Posterior vena cava (tissue), 2 donors: ENCODE data around the gene OR51A7. TPM values are rescaled to one million over a fixed set of nuclear protein-coding genes. Genes with fewer than 3 reads are reported as not detected.
"Not testable (repeated sequence)": the region's sequence is repeated elsewhere in the genome, so short reads cannot be mapped to it uniquely, and the experiment has no call there.

ENCODE experiments used
- DNase-seq: peaks from one replicate; pipeline ENCODE4 v3.0.0-alpha.2; 2020; ENCODE audit warnings: low spot score
- intact Hi-C, 2 donors: fragments of 100-400 bp; cut with DNase I; formaldehyde crosslinking; loops; one replicate each; pipeline versions ENCODE4 v1.14.1 to v1.14.2; 2022 to 2023
- long read RNA-seq, 2 donors: library from polyadenylated mRNA; unstranded; transcript quantifications; one replicate each; pipeline ENCODE4 v2.0.0, GENCODE V29; 2020 to 2021
- total RNA-seq, 2 donors: library from RNA; stranded (reverse); fragmentation: NEBNext Ultra II Directional; extraction: Animal tissue kit (Norgen Biotek cat#: 25700); gene quantifications; one replicate each; pipeline ENCODE4 v1.2.1, GENCODE V29; 2021
- donor health status: DM: yes; HTN: yes; CAD: no.
- donor health status: DM: yes; HTN: yes; CAD: no.

OR51A7 gene, protein sequence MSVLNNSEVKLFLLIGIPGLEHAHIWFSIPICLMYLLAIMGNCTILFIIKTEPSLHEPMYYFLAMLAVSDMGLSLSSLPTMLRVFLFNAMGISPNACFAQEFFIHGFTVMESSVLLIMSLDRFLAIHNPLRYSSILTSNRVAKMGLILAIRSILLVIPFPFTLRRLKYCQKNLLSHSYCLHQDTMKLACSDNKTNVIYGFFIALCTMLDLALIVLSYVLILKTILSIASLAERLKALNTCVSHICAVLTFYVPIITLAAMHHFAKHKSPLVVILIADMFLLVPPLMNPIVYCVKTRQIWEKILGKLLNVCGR
- not detected for total RNA-seq
- long read RNA-seq, donor 1, result 0 reads
- long read RNA-seq, donor 2, result 0 reads

DNA sequence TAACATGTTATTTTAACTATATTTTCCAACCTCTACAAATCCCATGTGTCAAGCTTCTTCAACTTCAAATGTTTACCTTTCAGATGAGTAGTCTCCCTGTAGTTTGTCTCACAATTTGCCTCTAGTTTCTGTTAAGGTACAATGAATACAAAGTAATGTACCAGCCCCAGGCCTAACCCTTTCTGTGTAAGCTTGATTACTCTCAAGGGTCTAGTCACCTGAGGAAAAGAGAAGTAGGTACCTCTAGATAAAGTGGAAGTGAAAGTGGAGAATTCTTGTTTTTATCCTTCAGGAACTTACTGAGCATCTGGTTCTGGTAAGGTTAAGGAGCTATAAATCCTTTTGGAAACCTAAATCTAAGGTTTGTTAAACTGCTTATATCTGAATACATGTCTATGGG lies at the start of gene OR51A7:
Gene OR51A7, plus strand, starts transcription at position 300 of the 400 bp plus-strand sequence. CDS start 3,587 bp downstream, outside the sequence.
- DNase-seq, result no peak
- intact Hi-C loops, result no loop called here

DNA sequence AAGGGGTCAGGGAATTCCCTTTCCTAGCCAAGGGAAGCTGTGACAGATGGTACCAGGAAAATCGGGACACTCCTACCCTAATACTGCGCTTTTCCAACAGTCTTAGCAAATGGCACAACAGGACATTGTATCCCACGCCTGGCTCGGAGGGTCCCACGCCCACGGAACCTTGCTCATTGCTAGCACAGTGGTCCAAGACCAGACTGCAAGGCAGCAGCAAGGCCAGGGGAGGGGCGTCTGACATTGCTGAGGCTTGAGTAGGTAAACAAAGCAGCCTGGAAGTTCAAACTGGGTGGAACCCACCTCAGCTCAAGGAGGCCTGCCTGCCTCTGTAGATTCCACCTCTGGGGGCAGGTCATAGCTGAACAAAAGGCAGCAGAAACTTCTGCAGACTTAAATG lies 49.3 kb upstream of the OR51A7 start:
- intact Hi-C loops, DNase-seq: not testable (repeated sequence)

DNA sequence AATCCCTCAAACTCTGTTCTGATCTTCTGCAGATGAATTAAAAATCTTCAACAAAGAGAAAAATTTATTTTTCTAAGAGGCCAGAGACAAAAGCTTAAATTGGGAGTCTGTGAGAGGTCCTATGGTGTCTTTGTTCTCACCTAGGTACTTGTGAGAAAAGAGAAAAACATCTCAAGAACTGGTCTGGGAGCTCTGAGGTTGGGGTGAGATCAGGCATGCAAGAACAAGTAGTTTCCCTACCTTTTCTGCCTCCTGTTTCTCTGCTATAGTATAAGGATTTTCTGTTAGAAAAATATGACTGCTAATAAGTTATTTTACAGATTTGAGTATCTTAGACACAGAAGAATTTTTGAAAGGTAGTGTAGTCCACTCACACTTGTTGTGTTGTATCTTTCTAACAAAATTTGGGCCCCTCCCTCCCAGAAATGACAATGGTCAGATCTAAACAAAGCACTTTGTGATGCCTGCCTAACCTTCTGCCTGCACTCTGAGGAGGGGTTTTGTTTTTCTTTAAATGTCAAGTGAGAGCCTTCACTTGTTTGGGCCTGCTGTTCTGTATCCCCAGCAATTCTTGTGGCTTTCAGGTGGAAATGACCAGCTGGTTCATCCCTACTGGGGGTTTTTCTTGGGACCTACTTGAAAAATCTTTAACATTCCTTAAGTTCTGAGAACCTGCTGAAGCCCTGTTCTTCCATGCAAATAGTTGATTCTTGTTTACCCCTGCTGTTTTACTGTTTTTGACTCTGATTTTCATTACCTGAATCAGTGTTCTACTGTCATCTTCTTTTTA lies 40.9 kb upstream of the OR51A7 start:
- intact Hi-C loops, result no loop called here
- no peak for DNase-seq

DNA sequence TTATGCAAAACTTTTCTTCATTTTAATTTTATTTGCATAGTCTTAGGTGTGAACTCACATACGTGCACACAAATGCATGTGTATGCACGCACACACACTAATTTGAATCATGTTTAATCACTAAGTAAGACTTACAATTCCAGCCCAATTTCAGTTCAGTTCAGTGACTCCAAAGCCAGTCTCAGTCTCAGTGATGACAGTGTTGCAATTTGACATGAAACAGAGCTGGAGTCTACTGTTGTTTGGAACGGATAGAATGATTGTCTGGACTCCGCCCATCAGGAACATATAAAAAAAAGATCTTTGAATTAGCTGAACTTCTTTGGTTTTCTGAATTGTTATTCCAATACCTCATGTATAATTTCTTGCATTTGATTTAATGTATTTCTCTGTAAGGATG lies 39.7 kb upstream of the OR51A7 start:
- DNase-seq, result no peak
- intact Hi-C loops, result no loop called here

DNA sequence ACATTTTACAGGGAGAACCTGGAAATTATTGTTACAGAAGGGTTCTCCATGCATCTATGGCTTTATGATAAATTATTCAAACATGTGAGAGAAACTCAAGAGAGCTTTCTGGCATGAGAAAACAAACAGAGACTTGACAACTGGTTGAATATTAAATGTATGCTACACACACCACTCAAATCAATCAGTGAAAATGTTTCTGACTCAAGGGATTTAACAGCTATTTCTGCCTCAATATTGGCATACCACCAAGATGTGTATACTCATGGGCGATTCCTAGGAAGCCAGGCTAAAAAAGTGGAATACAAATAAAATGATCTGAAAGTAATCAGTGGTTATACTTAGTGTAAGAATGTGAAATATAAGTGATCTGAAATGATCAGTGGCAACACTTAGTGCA lies 37.7 kb upstream of the OR51A7 start:
- intact Hi-C loops, result no loop called here
- DNase-seq, result no peak

DNA sequence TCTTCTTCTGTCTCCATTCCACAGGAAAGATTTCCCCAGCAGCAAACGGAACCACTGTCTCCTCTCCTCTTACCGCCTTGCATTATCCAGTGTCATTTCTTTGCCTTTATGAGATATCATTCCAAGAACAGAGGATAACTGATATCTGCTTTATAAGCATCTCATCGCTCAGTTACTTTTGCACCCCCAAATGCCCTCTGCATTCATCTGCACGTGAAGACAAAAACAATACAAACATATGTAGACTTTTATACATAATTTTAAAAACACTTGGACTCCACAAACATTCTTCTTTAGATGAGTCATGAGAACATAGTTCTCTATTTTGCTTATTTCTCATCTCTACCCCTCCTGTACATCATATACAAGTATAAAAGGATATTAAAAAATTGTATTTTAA lies 22.4 kb upstream of the OR51A7 start:
- intact Hi-C loops, result no loop called here
- no peak for DNase-seq

DNA sequence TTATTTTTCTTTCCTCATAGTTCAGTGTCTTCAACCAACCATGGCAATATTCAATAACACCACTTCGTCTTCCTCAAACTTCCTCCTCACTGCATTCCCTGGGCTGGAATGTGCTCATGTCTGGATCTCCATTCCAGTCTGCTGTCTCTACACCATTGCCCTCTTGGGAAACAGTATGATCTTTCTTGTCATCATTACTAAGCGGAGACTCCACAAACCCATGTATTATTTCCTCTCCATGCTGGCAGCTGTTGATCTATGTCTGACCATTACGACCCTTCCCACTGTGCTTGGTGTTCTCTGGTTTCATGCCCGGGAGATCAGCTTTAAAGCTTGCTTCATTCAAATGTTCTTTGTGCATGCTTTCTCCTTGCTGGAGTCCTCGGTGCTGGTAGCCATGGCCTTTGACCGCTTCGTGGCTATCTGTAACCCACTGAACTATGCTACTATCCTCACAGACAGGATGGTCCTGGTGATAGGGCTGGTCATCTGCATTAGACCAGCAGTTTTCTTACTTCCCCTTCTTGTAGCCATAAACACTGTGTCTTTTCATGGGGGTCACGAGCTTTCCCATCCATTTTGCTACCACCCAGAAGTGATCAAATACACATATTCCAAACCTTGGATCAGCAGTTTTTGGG lies 21.6 kb upstream of the OR51A7 start, which contains the start of gene OR51T1:
Gene OR51T1, plus strand, starts transcription at position 41 of the 641 bp plus-strand sequence. Its CDS starts 0 bp downstream, at position 41.
- DNase-seq, result no peak
- intact Hi-C loops, result no loop called here

DNA sequence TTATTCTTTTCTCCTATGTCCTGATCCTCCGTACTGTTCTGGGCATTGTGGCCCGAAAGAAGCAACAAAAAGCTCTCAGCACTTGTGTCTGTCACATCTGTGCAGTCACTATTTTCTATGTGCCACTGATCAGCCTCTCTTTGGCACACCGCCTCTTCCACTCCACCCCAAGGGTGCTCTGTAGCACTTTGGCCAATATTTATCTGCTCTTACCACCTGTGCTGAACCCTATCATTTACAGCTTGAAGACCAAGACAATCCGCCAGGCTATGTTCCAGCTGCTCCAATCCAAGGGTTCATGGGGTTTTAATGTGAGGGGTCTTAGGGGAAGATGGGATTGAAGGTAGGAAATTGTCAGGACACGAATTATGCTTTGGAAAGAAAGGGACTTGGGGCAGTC lies 21.0 kb upstream of the OR51A7 start:
- DNase-seq, result no peak
- intact Hi-C loops, result no loop called here

DNA sequence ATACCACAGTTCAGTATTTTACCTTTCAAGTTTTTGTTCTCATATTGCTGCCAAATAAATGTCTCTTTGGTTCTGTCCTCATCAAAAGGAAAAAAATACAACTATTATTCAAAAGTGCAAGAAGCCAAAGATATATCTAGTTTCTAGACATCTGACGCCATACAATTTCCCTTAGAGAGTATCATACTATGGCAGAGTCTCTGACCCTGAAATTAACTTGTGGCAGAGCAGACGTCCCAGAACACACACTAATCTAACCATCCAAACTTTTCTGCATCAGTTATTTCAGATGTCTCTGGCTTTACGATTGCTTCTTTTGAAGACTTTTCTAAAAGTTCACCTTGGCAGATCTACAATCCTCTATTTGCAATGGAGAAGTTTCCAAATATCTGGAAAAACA lies 19.2 kb upstream of the OR51A7 start:
- no peak for DNase-seq
- intact Hi-C loops, result no loop called here

DNA sequence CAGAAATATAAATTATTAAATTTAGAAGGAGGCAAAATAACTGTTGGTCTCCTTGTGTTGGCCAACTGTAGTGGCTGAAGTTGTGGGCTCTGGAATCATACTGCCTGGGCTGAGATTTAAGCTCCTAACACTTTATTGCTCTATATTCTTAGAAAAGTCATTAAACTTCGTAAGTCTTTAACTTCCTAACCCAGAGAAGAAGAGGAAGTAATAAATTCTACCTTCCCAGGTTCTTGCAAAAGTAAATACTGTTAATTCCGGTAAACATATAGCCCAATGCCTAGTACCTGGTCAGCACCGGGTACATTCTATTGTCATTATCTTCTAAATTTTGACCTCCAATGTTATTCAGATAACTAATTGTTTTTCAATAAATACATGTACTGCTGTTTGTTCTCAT lies 17.4 kb upstream of the OR51A7 start:
- intact Hi-C loops, result no loop called here
- no peak for DNase-seq

DNA sequence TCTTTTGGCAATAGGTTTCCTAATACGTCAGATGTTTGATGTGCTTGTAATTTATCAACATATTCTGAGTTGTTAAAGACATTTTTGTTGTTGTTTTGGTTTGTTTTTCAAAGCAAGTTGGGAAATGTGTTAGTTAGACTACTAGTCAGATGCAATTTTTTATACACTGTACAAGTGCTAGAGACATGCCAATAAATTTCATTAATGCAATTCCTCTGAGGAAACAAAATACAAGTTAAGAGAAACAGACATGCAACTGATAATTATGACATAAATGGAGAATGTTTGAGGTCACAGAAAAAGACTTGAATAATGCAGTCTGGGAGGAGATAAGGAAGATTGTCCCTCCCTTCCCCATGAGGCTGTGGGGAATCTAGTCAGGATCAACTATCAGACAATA lies 16.0 kb upstream of the OR51A7 start:
- intact Hi-C loops, result no loop called here
- no peak for DNase-seq

DNA sequence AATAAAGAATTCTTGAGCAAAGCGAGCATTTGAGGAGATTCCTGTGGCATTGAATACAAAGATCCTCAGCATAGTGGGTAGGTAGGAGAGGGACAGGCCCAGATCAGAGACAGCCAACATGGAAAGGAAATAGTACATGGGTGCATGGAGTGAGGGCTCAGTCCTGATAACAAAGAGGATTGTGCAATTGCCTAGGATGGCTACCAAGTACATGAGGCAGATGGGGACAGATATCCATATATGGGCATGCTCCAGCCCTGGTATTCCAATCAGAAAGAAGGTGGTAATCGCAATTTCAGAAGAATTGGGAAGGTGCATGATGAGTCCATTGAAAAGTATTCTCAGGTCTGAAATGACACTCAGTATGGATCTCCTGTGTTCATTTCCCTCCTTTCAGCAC lies 13.3 kb upstream of the OR51A7 start:
- intact Hi-C loops, result no loop called here
- DNase-seq, result no peak

DNA sequence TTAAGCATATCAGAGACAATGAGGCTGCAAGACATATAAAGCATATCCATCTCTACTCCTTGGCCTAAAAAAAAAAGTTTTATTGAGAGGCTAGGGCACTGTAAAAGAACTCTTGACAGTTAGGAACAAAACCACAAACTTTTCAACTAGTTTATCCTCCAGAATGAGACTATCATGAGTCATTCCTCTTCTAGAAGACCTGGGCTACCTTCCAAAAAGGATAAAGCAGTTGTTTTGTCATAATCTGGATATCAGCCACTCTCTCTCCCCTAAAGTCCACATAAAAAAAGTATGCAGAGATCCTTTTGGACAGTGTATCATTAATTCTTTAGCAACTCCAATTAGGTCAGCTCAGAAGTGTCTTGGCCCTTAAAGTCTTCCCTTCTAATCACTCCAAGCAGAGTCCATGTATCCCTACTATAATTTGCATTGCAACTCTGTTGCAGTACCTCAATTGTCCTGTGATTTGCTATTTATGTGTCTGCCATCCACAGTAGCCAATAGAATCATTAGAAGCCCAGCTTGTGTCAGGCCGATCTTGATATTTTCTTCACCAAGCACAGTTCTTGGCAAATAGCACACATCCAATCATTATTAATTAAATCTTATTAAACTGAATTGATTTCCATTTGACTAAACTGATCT lies 11.5 kb upstream of the OR51A7 start:
- intact Hi-C loops, result no loop called here
- no peak for DNase-seq

DNA sequence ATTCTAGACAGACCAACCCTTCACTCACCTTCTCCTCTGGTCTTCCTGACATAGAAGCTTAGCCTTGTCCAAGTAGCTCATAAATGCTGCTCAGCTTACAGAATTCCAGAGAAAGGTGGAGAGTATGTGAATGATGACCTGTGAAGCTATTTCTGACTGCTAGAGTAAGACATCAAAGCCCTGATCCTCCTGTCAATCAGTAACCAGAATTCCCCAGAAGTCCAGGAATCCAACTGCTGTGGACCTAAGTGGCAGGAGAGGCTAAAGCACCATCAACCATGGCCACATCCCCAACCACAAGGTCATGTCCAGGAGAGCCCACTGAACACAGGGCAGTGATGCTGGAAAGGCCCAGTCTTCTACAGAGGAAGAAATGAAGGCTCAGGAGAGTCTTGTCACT lies 13.0 kb downstream of the OR51A7 start:
- intact Hi-C loops, result loop anchor here in 1 of 2 donors (5.0 kb wide), 1 partner anchor 1066 kb away; no protein-coding TSS in a partner anchor
- DNase-seq, result no peak

DNA sequence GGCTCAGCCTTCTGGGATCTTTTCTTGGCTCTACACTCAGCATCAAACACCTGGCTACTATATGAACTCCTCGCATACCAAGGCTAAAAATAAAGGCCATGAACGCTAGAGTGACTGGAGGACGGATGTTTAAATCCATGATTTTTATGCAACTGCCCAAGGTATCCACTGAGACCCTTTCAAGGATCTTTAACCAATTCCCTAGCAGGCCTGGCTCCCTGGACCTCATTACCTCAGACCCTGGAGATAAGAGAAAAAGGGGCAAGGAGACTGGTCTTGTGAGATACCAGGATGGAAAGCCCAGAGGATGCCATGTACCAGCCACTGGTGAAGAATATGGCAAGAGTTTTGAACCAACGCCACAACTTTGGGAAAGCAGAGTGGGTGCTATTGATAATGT lies 15.7 kb downstream of the OR51A7 start, which contains the start of gene OR51G2:
Gene OR51G2, minus strand, starts transcription at position 101 of the 400 bp plus-strand sequence. CDS start 3,687 bp downstream, outside the sequence.
- no peak for DNase-seq

DNA sequence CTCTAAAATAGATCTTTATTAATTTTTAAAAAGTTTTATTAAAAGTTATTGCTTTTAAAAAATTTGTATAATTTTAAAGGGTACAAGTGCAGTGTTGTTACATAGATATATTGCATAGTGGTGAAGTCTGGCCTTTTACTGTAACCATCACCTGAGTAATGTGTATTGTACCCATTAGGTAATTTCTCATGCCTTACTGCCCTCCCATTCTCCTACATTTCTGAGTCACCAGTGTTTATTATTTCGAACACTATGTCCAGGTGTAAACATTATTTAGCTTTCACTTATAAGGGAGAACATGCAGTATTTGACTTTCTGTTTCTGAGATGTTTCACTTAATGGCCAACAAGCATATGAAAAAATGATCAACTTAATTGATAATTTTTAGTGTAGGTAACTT lies 18.2 kb downstream of the OR51A7 start:
- no peak for DNase-seq
- intact Hi-C loops, result no loop called here

More for the DNA sequence above, 15.7 kb downstream of the OR51A7 start, which contains the start of gene OR51G2:
- intact Hi-C loops, result loop anchor here in 1 of 2 donors (5.0 kb wide), 1 partner anchor 1063 kb away; no protein-coding TSS in a partner anchor

DNA sequence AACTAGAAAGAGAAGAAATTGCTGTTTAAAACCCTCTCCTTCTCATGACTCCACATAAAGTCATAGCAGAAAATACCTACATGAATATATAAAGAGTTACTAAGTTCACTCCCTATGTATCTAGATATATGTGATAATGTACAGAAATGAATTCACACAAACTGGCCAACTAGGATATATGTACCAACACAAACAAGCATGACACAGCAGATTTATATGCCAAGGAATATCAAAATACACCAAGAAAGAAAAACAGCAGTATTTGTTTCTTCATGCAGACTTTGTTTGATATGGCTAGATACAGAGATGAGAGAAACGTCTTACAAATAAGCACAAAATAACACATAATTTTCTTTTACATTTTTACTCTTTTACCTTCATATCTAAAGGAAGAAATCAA lies 18.7 kb downstream of the OR51A7 start:
- intact Hi-C loops, result no loop called here

DNA sequence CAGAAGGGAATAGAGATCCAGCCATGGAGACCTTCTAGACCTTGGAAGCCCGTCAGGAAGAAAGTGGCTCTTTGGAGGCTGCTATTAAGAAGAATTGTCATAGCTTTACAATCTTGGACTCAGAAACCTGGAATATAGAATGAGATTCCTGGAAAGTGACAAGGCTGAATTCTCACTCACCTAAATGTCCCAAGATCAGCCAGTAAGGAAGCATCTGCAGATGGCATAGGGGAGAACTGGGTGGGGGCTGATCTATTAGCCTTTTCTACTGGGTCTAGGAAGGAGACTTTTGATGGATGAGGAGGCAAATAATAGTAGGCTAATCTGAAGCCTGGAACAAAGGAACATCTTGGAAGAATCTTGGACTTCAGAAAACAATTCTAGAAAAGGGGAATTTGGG lies 20.7 kb downstream of the OR51A7 start, which contains the start of gene OR51G1:
Gene OR51G1, minus strand, starts transcription at position 101 of the 400 bp plus-strand sequence. Its CDS starts 0 bp downstream, at position 101.
- intact Hi-C loops, result no loop called here
- DNase-seq, result no peak

More for the DNA sequence above, 18.7 kb downstream of the OR51A7 start:
- DNase-seq, result no peak

DNA sequence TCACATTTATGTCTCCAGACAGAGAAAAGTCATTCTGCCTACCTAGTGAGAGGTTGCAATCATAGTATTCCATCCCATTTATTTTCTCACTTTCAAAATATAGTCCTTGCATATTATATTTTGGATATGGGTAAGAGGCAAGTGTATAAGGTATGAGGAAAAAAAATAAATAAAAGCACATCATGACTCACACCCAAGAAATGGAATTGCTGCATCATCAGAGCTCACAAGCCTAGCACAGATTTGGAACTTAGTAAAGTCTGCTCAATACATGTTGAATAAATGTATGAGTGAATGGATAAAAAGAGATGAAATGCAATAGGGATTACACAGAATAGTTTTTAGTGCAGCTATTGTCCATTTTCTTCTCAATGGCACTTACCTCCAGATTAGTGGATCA lies 23.0 kb downstream of the OR51A7 start:
- intact Hi-C loops, result no loop called here
- no peak for DNase-seq
